Sciatic nerve (tissue), 2 donors: ENCODE measurements around the gene ZEB2. TPM values are rescaled to one million over a fixed set of nuclear protein-coding genes. Genes with fewer than 3 reads are reported as not detected.

Experiments used
- ATAC-seq: fragments of 200-7000 bp; cut with Tn5 transposase; one replicate; pipeline ENCODE4 v1.9.1; 2020; ENCODE audit warnings: mild to moderate bottlenecking, moderate library complexity
- DNase-seq: peaks from one replicate; pipeline ENCODE4 v3.0.0-alpha.2; 2020; ENCODE audit warnings: low spot score
- intact Hi-C: fragments of 100-400 bp; cut with DNase I; formaldehyde crosslinking; loops from one replicate; pipeline ENCODE4 v1.14.2; 2022
- total RNA-seq: library from RNA; stranded (reverse); fragmentation: NEBNext Ultra II Directional; extraction: Animal tissue kit (Norgen Biotek cat#: 25700); gene quantifications from one replicate; pipeline ENCODE4 v1.2.1, GENCODE V29; 2021
- donor health status: DM: no; HTN: no; CAD: no.
- donor health status: DM: no; HTN: no; CAD: no.

ZEB2 gene
- total RNA-seq, 1 donor from 2014 or later, result 440 TPM

GRCh38 chr2:144533221-144533620 lies 13.3 kb upstream of the ZEB2 start:
- no peak for DNase-seq
- no peak for ATAC-seq
- intact Hi-C loops, result no loop called here

- ATAC-seq (no peak), DNase-seq (no peak)
- intact Hi-C loops, result no loop called here
These were observed 10.7 kb upstream of the ZEB2 start for GRCh38 chr2:144530596-144530995.

GRCh38 chr2:144529841-144530240 lies 9.9 kb upstream of the ZEB2 start:
- intact Hi-C loops, result loop anchor here (10.0 kb wide), 1 partner anchor 1225 kb away; no protein-coding TSS in a partner anchor
- DNase-seq (no peak), ATAC-seq (peak; percentile 90)

DNA sequence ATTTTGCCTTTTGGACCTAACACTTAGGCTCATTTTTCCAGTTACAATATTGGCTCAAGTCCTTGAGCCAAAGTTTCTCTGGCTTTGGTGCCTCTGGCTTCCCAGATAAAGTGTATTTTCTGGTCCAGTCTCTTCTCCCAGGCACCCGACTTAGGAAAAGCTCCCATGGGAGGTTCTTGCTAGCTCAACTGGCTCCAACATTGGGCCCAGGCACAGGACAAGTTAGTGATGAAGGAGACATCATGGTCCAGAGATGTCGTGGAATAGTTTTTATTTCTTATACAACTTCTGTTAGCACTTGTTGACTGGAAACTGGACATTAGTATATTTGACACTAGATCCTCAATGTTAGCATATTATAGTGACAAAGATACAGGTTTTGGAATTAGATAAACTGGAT lies 8.2 kb upstream of the ZEB2 start:
- no peak for ATAC-seq
- DNase-seq, result no peak
- intact Hi-C loops, result loop anchor here (10.0 kb wide), 1 partner anchor 1227 kb away; no protein-coding TSS in a partner anchor

DNA sequence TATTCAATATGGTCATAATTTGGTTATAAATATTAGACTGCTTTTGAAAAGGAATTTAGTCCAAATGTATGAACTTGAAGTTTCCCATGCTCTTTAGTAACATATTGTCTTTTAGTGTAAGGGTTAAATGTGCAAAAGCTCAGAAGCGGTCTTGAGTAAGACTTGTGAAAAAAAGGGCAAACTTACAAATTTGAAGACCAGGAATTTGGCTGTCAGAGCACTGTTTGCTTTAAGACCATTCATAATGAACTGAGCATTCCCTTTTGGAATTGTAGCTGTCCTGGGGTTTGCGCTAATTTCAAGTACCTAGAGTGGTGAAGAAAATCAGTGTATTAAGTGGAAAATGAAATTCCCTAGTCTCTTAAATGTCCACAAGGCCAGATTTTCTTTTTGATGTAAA lies 6.9 kb upstream of the ZEB2 start:
- intact Hi-C loops, result loop anchor here (10.0 kb wide), 1 partner anchor 1228 kb away; no protein-coding TSS in a partner anchor
- no peak for DNase-seq
- ATAC-seq, result no peak

DNA sequence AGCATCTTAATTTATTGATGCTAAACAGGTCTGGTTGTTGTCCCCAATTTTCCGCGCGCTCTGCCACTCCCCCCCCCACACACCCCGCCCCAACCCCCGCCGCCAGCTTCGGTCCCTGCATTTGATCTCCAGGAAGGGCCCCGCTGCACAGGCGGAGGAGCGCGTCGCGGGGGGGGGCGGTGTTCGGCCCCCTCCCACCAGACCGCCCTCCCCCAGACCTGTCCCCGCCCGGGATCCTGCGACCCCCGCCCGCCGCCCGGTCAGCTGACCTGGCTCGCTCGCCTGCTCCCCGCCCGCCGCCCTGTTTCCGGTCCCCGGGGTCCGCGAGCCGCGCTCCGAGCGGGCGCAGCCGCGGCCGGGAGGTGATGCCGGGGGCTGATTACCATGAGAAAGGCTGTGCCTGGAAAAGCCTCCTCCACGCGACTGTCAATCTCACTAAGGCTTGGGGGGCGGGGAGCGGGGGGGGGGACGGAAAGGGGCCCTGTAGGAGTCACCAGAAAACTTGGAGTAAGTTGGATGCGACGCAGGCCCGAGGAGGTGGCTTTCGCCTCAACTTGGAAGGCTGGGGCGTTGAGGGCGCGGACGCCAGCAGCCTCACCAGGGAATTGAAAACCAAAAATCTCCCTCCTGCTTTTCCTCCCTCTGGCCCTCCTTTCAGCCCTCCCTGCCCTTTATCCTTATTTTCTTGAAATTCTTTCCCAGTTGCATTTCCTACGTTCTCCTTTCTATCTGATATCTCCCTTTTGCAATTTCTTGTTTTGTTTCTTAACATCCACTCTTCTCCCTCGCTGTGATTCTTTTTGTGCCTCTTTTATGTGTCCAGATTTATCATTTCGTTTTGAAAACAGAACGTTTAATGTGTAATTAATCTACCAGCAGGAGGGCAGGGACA lies 4.4 kb upstream of the ZEB2 start:
- DNase-seq (peak; percentile 84), ATAC-seq (peak; percentile 29)
- intact Hi-C loops, result loop anchor here (10.0 kb wide), 1 partner anchor 1230 kb away; no protein-coding TSS in a partner anchor

DNA sequence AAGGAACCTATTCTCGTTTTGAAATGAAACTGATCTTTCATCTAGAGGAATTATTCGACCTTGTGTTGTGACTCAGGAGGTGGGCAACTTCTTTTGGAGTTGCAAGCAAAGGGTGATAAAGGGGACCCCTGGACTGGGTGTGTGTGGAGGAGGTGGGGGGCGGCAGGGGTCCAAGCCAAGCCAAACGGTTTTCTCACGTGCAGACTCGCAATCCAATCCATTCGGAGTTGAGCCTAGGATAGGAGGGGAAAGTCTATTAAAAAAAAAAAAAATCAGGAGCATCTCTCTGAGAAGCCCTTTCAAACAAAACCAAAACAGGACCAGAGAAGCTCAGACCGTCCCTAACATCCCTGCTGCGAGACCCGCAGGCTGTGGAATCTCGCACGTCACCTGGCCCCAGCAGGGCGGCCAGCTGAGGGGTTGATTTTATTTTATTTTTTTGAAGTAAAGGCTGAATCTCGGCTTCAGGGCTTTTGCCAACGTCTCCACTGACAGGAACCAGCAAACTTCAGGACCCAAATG lies 3.7 kb upstream of the ZEB2 start:
- DNase-seq (no peak), ATAC-seq (peak; percentile 19)
- intact Hi-C loops, result loop anchor here (10.0 kb wide), 1 partner anchor 1231 kb away; no protein-coding TSS in a partner anchor

- intact Hi-C loops, result loop anchor here (10.0 kb wide), 1 partner anchor 1232 kb away; no protein-coding TSS in a partner anchor
- ATAC-seq (peak; percentile 6), DNase-seq (peak; percentile 79)
These were observed 3.1 kb upstream of the ZEB2 start for GRCh38 chr2:144522897-144523595.

- no peak for DNase-seq
- intact Hi-C loops, result loop anchor here (10.0 kb wide), 1 partner anchor 1232 kb away; no protein-coding TSS in a partner anchor
- no peak for ATAC-seq
These were observed 2.4 kb upstream of the ZEB2 start for GRCh38 chr2:144522176-144522896.

DNA sequence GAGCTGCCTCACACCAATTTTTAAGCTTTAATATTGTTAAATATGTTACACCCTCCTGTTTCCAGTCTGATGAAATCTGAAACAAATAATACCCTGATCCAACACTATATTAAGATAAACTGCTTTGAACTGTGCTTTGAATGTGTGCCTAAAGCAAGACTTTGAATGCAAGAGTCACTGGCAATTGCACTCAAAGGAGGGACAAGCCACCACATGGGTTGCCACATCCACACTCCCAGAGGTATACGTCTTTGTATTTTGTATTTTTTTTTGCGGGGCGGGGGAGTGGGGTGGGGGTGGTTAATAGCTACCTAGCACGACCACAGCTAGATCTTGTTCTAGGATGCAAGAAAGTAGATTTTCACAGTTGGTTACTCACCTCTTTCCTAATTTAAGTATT lies 1.8 kb upstream of the ZEB2 start:
- no peak for DNase-seq
- no peak for ATAC-seq
- intact Hi-C loops, result loop anchor here (10.0 kb wide), 1 partner anchor 1233 kb away; no protein-coding TSS in a partner anchor

DNA sequence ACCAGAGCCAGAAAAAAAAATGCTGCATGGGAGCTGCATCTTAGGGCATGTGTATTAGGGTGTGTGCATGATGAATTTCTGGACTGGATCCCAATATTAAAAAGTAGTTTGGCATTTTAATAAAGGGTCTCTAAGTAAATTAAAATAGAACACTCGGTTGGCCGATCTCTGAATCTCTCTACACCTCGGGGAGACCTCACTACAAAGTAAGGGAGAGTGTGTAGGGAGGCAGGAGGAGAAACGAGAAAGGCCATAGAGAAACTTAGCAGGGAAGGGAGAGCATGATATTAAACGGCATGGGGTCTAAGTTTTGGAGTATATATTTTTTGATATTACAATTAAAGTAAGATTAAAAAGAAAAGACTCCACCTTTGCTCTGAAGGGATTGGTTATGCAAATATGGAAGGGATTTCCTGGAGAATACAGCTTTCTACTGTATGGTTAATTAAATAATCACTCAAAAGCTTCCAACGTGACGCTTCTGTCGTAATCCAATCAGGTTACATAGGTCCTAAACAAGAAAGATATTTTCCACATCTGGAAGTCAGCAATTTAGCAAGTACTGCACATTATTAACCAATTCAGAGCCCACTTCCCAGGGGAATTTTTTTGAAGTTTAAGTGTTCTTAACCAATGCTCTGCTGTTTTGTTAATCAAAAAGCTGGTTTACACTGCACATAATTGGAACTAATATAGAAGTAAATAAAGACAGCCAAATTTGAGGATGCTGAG lies 1.0 kb upstream of the ZEB2 start:
- DNase-seq, result no peak
- intact Hi-C loops, result loop anchor here (10.0 kb wide), 1 partner anchor 1234 kb away; no protein-coding TSS in a partner anchor
- ATAC-seq, result peak; percentile 42

- DNase-seq (no peak), ATAC-seq (no peak)
- intact Hi-C loops, result no loop called here
These were observed 354 bp downstream of the ZEB2 start for GRCh38 chr2:144519597-144519933.

GRCh38 chr2:144518748-144519596 lies 947 bp downstream of the ZEB2 start:
- intact Hi-C loops, result no loop called here
- DNase-seq (no peak), ATAC-seq (no peak)

- DNase-seq, result no peak
- intact Hi-C loops, result no loop called here
- no peak for ATAC-seq
These were observed 1.8 kb downstream of the ZEB2 start for GRCh38 chr2:144517866-144518747.

GRCh38 chr2:144516981-144517865 lies 2.7 kb downstream of the ZEB2 start:
- peak; percentile 55 for ATAC-seq
- intact Hi-C loops, result no loop called here
- peak; percentile 78 for DNase-seq
